ENCODE results near the gene SHROOM2.

GRCh38 chrX:9927698-9928482 is 141.7 kb downstream of the SHROOM2 start:
- TF ChIP-seq, protein P1, sequence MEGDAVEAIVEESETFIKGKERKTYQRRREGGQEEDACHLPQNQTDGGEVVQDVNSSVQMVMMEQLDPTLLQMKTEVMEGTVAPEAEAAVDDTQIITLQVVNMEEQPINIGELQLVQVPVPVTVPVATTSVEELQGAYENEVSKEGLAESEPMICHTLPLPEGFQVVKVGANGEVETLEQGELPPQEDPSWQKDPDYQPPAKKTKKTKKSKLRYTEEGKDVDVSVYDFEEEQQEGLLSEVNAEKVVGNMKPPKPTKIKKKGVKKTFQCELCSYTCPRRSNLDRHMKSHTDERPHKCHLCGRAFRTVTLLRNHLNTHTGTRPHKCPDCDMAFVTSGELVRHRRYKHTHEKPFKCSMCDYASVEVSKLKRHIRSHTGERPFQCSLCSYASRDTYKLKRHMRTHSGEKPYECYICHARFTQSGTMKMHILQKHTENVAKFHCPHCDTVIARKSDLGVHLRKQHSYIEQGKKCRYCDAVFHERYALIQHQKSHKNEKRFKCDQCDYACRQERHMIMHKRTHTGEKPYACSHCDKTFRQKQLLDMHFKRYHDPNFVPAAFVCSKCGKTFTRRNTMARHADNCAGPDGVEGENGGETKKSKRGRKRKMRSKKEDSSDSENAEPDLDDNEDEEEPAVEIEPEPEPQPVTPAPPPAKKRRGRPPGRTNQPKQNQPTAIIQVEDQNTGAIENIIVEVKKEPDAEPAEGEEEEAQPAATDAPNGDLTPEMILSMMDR (IDR thresholded peaks at IDR 0.05 in 8 of 11, conservative IDR thresholded peaks at IDR 0.05 in 3 of 11), result no peak
- TF ChIP-seq POLR2A (IDR thresholded peaks at IDR 0.05), result no peak
- TF ChIP-seq POLR2AphosphoS5 (IDR thresholded peaks at IDR 0.05), result no peak
